Measurements from ENCODE around the gene SLC4A3.

SLC4A3 gene

GRCh38 chr2:219595256-219595655 is 32.2 kb upstream of the SLC4A3 start:
- no peak for TF ChIP-seq CTCF (IDR thresholded peaks at IDR 0.05; ENCODE audit: control insufficient read depth, extremely low read depth, insufficient read depth)
- no peak overlapping the region for H3K4me3 ChIP-seq (ENCODE audit: low read depth, low read length)
- no peak for DNase-seq (ENCODE audit: low read depth)

GRCh38 chr2:219596954-219597551 is 30.4 kb upstream of the SLC4A3 start:
- DNase-seq (ENCODE audit: low read depth): no peak
- TF ChIP-seq CTCF (IDR thresholded peaks at IDR 0.05; ENCODE audit: control insufficient read depth, extremely low read depth, insufficient read depth): no peak
- H3K4me3 ChIP-seq (ENCODE audit: low read depth, low read length): peak overlapping the region; percentile 94

- DNase-seq (ENCODE audit: low read depth): peak; percentile 90
- peak within 1 kb of the TSS; percentile 94 for H3K4me3 ChIP-seq (ENCODE audit: low read depth, low read length)
- no peak for TF ChIP-seq CTCF (IDR thresholded peaks at IDR 0.05; ENCODE audit: control insufficient read depth, extremely low read depth, insufficient read depth)
Measured at GRCh38 chr2:219597552-219598307, 29.7 kb upstream of the SLC4A3 start, which contains the start of gene STK11IP. STK11IP (plus strand) TSS chr2:219597857; CDS start chr2:219598120, 263 bp downstream.

- H3K4me3 ChIP-seq (ENCODE audit: low read depth, low read length): peak overlapping the region; percentile 94
- TF ChIP-seq CTCF (IDR thresholded peaks at IDR 0.05; ENCODE audit: control insufficient read depth, extremely low read depth, insufficient read depth): no peak
- no peak for DNase-seq (ENCODE audit: low read depth)
Measured at GRCh38 chr2:219598308-219599078, 28.9 kb upstream of the SLC4A3 start.

- TF ChIP-seq CTCF (IDR thresholded peaks at IDR 0.05; ENCODE audit: control insufficient read depth, extremely low read depth, insufficient read depth): no peak
- H3K4me3 ChIP-seq (ENCODE audit: low read depth, low read length): no peak overlapping the region
- DNase-seq (ENCODE audit: low read depth): no peak
Measured at GRCh38 chr2:219603771-219604170, 23.7 kb upstream of the SLC4A3 start.

- TF ChIP-seq CTCF (IDR thresholded peaks at IDR 0.05; ENCODE audit: control insufficient read depth, extremely low read depth, insufficient read depth): no peak
- no peak overlapping the region for H3K4me3 ChIP-seq (ENCODE audit: low read depth, low read length)
- no peak for DNase-seq (ENCODE audit: low read depth)
Measured at GRCh38 chr2:219605607-219605954, 21.8 kb upstream of the SLC4A3 start.
